NCI-H1048 (cell line): Measurements from ENCODE around the gene LRRC61.
A peak's percentile ranks its signal among the peaks of the same experiment; 100 is the strongest.

Source experiments
- DNase-seq: peaks from one replicate; lab custom pipeline; 2025; lab: John Stamatoyannopoulos, UW

LRRC61 gene

GRCh38 chr7:150357270-150357669 lies 34.1 kb downstream of the LRRC61 start:
- DNase-seq: no peak

GRCh38 chr7:150357771-150358427 lies 34.7 kb downstream of the LRRC61 start:
- DNase-seq: no peak

- DNase-seq: no peak
Observed at GRCh38 chr7:150358433-150358832, 35.3 kb downstream of the LRRC61 start.

GRCh38 chr7:150358988-150359621 lies 36.0 kb downstream of the LRRC61 start:
- DNase-seq: no peak

GRCh38 chr7:150359622-150360362 lies 36.6 kb downstream of the LRRC61 start:
- DNase-seq: no peak

- DNase-seq: no peak
Observed at GRCh38 chr7:150360363-150361058, 37.4 kb downstream of the LRRC61 start.

- DNase-seq: no peak
Observed at GRCh38 chr7:150361402-150361801, 38.2 kb downstream of the LRRC61 start.

- DNase-seq: no peak
Observed at GRCh38 chr7:150361807-150362621, 38.9 kb downstream of the LRRC61 start.

GRCh38 chr7:150363370-150363769 lies 40.2 kb downstream of the LRRC61 start:
- no peak for DNase-seq

- no peak for DNase-seq
Observed at GRCh38 chr7:150363872-150364271, 40.7 kb downstream of the LRRC61 start.

- no peak for DNase-seq
Observed at GRCh38 chr7:150365194-150365593, 42.0 kb downstream of the LRRC61 start.

GRCh38 chr7:150365673-150366398 lies 42.7 kb downstream of the LRRC61 start:
- DNase-seq: no peak

- DNase-seq: no peak
Observed at GRCh38 chr7:150367677-150368095, 44.5 kb downstream of the LRRC61 start.

- peak; percentile 66 for DNase-seq
Observed at GRCh38 chr7:150368096-150368883, 45.1 kb downstream of the LRRC61 start, which contains the start of gene REPIN1. Gene REPIN1 (plus strand): TSS chr7:150368822. CDS start chr7:150369712, 890 bp downstream.

- no peak for DNase-seq
Observed at GRCh38 chr7:150368884-150369747, 46.0 kb downstream of the LRRC61 start.

GRCh38 chr7:150369748-150370501 lies 46.8 kb downstream of the LRRC61 start:
- no peak for DNase-seq

- DNase-seq: no peak
Observed at GRCh38 chr7:150370612-150371071, 47.5 kb downstream of the LRRC61 start.
